ENCODE results near the gene CPN2. TPM values are rescaled to one million over a fixed set of nuclear protein-coding genes. Genes with fewer than 3 reads are reported as not detected.
A peak's percentile ranks its signal among the peaks of the same experiment; 100 is the strongest.

The CPN2 gene
- total RNA-seq (2014; rRNA removed; shearing (Covaris generic)) (not detected in 2 replicates), total RNA-seq (2022) (not detected in 2 replicates), Bru-seq, nascent RNA (not detected), BruChase-seq, experiment 1, labeled RNA remaining after a 6-hour chase (not detected), BruChase-seq, experiment 2, labeled RNA remaining after a 2-hour chase (not detected)
- long read RNA-seq, result 0 reads

- no peaks in the 10 kb centered on the region for H3K4me1 ChIP-seq (ENCODE audit: insufficient read depth, low read length, poor library complexity, severe bottlenecking)
- no peak for DNase-seq (ENCODE audit: low spot score)
- H4K20me1 ChIP-seq (ENCODE audit: insufficient read depth, low read length), result no peaks in the 10 kb centered on the region
- H3K36me3 ChIP-seq (ENCODE audit: insufficient read depth, low read length), result no peaks in the 10 kb centered on the region
- H3K27ac ChIP-seq (ENCODE audit: low read depth, low read length, poor library complexity, severe bottlenecking), result no peak within 1 kb of the TSS
- no peaks in the 10 kb centered on the region for H3K79me2 ChIP-seq (ENCODE audit: insufficient read depth, low read depth, low read length)
- intact Hi-C loops (cut with micrococcal nuclease; ENCODE audit: unreplicated experiment), result no loop called here
- no peak within 1 kb of the TSS for H2AFZ ChIP-seq (ENCODE audit: low read length)
- H3K4me3 ChIP-seq (ENCODE audit: low read depth, low read length, poor library complexity, severe bottlenecking), result no peak within 1 kb of the TSS
- no peak for TF ChIP-seq CTCF (conservative IDR thresholded peaks at IDR 0.05; ENCODE audit: low read length)
- no peak for TF ChIP-seq EZH2phosphoT487 (IDR thresholded peaks at IDR 0.05; ENCODE audit: borderline replicate concordance, low read depth, low read length)
- no TSS peak for BruUV-seq (replicated peaks)
- no peaks in the 10 kb centered on the region for H3K9me3 ChIP-seq (ENCODE audit: low read length)
- ChIA-PET POLR2A (no interaction called here), CTCF (ENCODE audit: unreplicated experiment) (no interaction called here)
- no peaks in the 10 kb centered on the region for H3K9me2 ChIP-seq (ENCODE audit: insufficient read depth, low read length)
- H3K4me2 ChIP-seq (ENCODE audit: low read length), result no peak within 1 kb of the TSS
These were observed at the start of gene CPN2 for GRCh38 chr3:194351080-194351672. Gene CPN2, minus strand, starts transcription at chr3:194351328. Its CDS starts 8,626 bp downstream, at chr3:194342702.

- H3K79me2 ChIP-seq (ENCODE audit: insufficient read depth, low read depth, low read length), result no peaks in the 10 kb centered on the region
- no peak overlapping the region for H3K4me2 ChIP-seq (ENCODE audit: low read length)
- no peaks in the 10 kb centered on the region for H4K20me1 ChIP-seq (ENCODE audit: insufficient read depth, low read length)
- H3K36me3 ChIP-seq (ENCODE audit: insufficient read depth, low read length), result no peaks in the 10 kb centered on the region
- intact Hi-C loops (cut with micrococcal nuclease; ENCODE audit: unreplicated experiment), result no loop called here
- CTCF ChIA-PET (ENCODE audit: unreplicated experiment), result no interaction called here
- no peak overlapping the region for H3K27ac ChIP-seq (ENCODE audit: low read depth, low read length, poor library complexity, severe bottlenecking)
- H3K4me1 ChIP-seq (ENCODE audit: insufficient read depth, low read length, poor library complexity, severe bottlenecking), result peaks cover 9% of the 10 kb centered on the region
- H2AFZ ChIP-seq (ENCODE audit: low read length), result no peak overlapping the region
- H3K9me3 ChIP-seq (ENCODE audit: low read length), result no peaks in the 10 kb centered on the region
- BruUV-seq (replicated peaks), result no TSS peak
- peak; percentile 32 for DNase-seq (ENCODE audit: low spot score)
- TF ChIP-seq EZH2phosphoT487 (IDR thresholded peaks at IDR 0.05; ENCODE audit: borderline replicate concordance, low read depth, low read length), result no peak
- no peak for TF ChIP-seq CTCF (conservative IDR thresholded peaks at IDR 0.05; ENCODE audit: low read length)
- no peak overlapping the region for H3K4me3 ChIP-seq (ENCODE audit: low read depth, low read length, poor library complexity, severe bottlenecking)
- POLR2A ChIA-PET, result interaction anchor here (0.6 to 0.7 kb wide), 3 partner anchors 10 to 561 kb away, joined by 3 to 4 read pairs (median 3); no protein-coding TSS in a partner anchor
- H3K9me2 ChIP-seq (ENCODE audit: insufficient read depth, low read length), result no peaks in the 10 kb centered on the region
These were observed 48.8 kb upstream of the CPN2 start for GRCh38 chr3:194399874-194400411.

- H3K4me3 ChIP-seq (ENCODE audit: low read depth, low read length, poor library complexity, severe bottlenecking), result no peak within 1 kb of the TSS
- H3K36me3 ChIP-seq (ENCODE audit: insufficient read depth, low read length), result no peaks in the 10 kb centered on the region
- no peak for TF ChIP-seq CTCF (conservative IDR thresholded peaks at IDR 0.05; ENCODE audit: low read length)
- no peak for TF ChIP-seq EZH2phosphoT487 (IDR thresholded peaks at IDR 0.05; ENCODE audit: borderline replicate concordance, low read depth, low read length)
- H4K20me1 ChIP-seq (ENCODE audit: insufficient read depth, low read length), result no peaks in the 10 kb centered on the region
- POLR2A ChIA-PET, result interaction anchor here (0.7 kb wide), 1 partner anchor 196 kb away, joined by 6 read pairs; no protein-coding TSS in a partner anchor
- H3K27ac ChIP-seq (ENCODE audit: low read depth, low read length, poor library complexity, severe bottlenecking), result no peak within 1 kb of the TSS
- CTCF ChIA-PET (ENCODE audit: unreplicated experiment), result no interaction called here
- DNase-seq (ENCODE audit: low spot score), result no peak
- no peak within 1 kb of the TSS for H2AFZ ChIP-seq (ENCODE audit: low read length)
- no peaks in the 10 kb centered on the region for H3K79me2 ChIP-seq (ENCODE audit: insufficient read depth, low read depth, low read length)
- H3K4me2 ChIP-seq (ENCODE audit: low read length), result no peak within 1 kb of the TSS
- intact Hi-C loops (cut with micrococcal nuclease; ENCODE audit: unreplicated experiment), result no loop called here
- H3K9me2 ChIP-seq (ENCODE audit: insufficient read depth, low read length), result no peaks in the 10 kb centered on the region
- no peaks in the 10 kb centered on the region for H3K9me3 ChIP-seq (ENCODE audit: low read length)
- BruUV-seq (replicated peaks), result no TSS peak
- peaks cover 9% of the 10 kb centered on the region for H3K4me1 ChIP-seq (ENCODE audit: insufficient read depth, low read length, poor library complexity, severe bottlenecking)
These were observed 48.0 kb upstream of the CPN2 start, which contains the start of gene GP5 for GRCh38 chr3:194399166-194399565. Gene GP5, minus strand, starts transcription at chr3:194399266. Its CDS starts 984 bp downstream, at chr3:194398282.

All from OCI-LY7 (cell line).